K562 (cell line): ENCODE data around the gene RXRA. TPM values are rescaled to one million over a fixed set of nuclear protein-coding genes. Genes with fewer than 3 reads are reported as not detected.

Experiments
- BRF2 ChIP-seq: IDR thresholded peaks from 3 replicates; pipeline ENCODE4 v1.6.1; 2011; ENCODE audit warnings: borderline replicate concordance, mild to moderate bottlenecking; ENCODE audit not compliant: insufficient read length, insufficient read depth
- C11orf30 ChIP-seq: fragments of 450-650 bp; IDR thresholded peaks from 2 replicates; pipeline ENCODE4 v1.6.1; 2016; ENCODE audit warnings: low read depth, mild to moderate bottlenecking
- CCAR2 ChIP-seq: fragments of 200-400 bp; formaldehyde crosslinking; IDR thresholded peaks from 2 replicates; pipeline ENCODE4 v1.6.1; 2017; ENCODE audit warnings: mild to moderate bottlenecking, low read depth, low read length
- HDAC3 ChIP-seq: fragments of 450-650 bp; IDR thresholded peaks from 2 replicates; pipeline ENCODE4 v1.6.1; 2018; ENCODE audit warnings: borderline replicate concordance, mild to moderate bottlenecking, moderate library complexity; ENCODE audit not compliant: partially characterized antibody
- KAT7 ChIP-seq: sonication (generic); formaldehyde crosslinking; IDR thresholded peaks from 2 replicates; pipeline ENCODE4 v1.8.0; 2022; ENCODE audit warnings: missing genetic modification reagents, mild to moderate bottlenecking, borderline replicate concordance
- MGA ChIP-seq: fragments of 450-650 bp; IDR thresholded peaks from 2 replicates; pipeline ENCODE4 v1.6.1; 2016; ENCODE audit warnings: mild to moderate bottlenecking, moderate library complexity
- STAT6 ChIP-seq: sonication (generic); formaldehyde crosslinking; IDR thresholded peaks from 2 replicates; pipeline ENCODE4 v1.8.1; 2023; ENCODE audit warnings: mild to moderate bottlenecking, missing genetic modification reagents
- THAP12 ChIP-seq: fragments of 250-450 bp; sonication (Bioruptor Pico); IDR thresholded peaks from 2 replicates; pipeline ENCODE4 v1.9.0; 2021; ENCODE audit warnings: mild to moderate bottlenecking, inconsistent platforms
- ZFP36 ChIP-seq: fragments of 150-350 bp; IDR thresholded peaks from 2 replicates; pipeline ENCODE4 v1.6.1; 2018; ENCODE audit warnings: low read length, low read depth; ENCODE audit not compliant: partially characterized antibody
- ZNF431 ChIP-seq: sonication (generic); formaldehyde crosslinking; IDR thresholded peaks from 2 replicates; pipeline ENCODE4 v1.8.0; 2022; ENCODE audit warnings: mild to moderate bottlenecking, missing genetic modification reagents
- polyA plus RNA-seq, 8 experiments: library from polyadenylated mRNA; depleted of rRNA in 4 of 8; stranded (reverse) in 5 of 8; unstranded in 3 of 8; fragments of >200 nt; fragmentation: Nextera tagmentation in 2 of 8; fragmentation: Illumina TruSeq in 1 of 8; extraction: Ambion mirVana in 2 of 8; extraction: Trizol in 1 of 8; gene quantifications; 2 replicates each; pipeline versions ENCODE4 v1.2.1 to v1.2.3, GENCODE V29; 2011 to 2014; ENCODE audit warnings: inconsistent platforms in 1 of 8, missing spikeins in 1 of 8
- total RNA-seq, 7 experiments: library from RNA; depleted of rRNA in 6 of 7; stranded (reverse); fragments of >200 nt in 6 of 7; fragmentation: Illumina TruSeq in 2 of 7; extraction: Trizol in 2 of 7; gene quantifications; 2 replicates each; pipeline versions ENCODE4 v1.2.1 to v1.2.3, GENCODE V29; 2011 to 2021; ENCODE audit warnings: low replicate concordance in 1 of 7

Gene RXRA
- total and polyA plus RNA-seq, 9 of the 15 experiments (the other 6 are each of a cell fraction or from before 2014, with no cell fraction given), result 0.35 to 23.6 (median 4.6) TPM

GRCh38 chr9:134445000-134445399 lies 118.7 kb downstream of the RXRA start (continued):
- TF ChIP-seq MGA, result no peak
- no peak for TF ChIP-seq KAT7 (CRISPR knock-in tag)
- peak; percentile 66 for TF ChIP-seq ZFP36
- TF ChIP-seq THAP12, result no peak
- peak; percentile 75; the same call in 1 of the 2 replicates for TF ChIP-seq ZNF431
- no peak for TF ChIP-seq C11orf30
- no peak for TF ChIP-seq HDAC3
- no peak for TF ChIP-seq CCAR2
- TF ChIP-seq BRF2, result no peak
- TF ChIP-seq STAT6 (CRISPR knock-in tag), result no peak
